ENCODE measurements around the gene FAM76A.
A peak's percentile ranks its signal among the peaks of the same experiment; 100 is the strongest.
"Not testable (repeated sequence)": the region's sequence is repeated elsewhere in the genome, so short reads cannot be mapped to it uniquely, and the experiment has no call there.

FAM76A gene

DNA sequence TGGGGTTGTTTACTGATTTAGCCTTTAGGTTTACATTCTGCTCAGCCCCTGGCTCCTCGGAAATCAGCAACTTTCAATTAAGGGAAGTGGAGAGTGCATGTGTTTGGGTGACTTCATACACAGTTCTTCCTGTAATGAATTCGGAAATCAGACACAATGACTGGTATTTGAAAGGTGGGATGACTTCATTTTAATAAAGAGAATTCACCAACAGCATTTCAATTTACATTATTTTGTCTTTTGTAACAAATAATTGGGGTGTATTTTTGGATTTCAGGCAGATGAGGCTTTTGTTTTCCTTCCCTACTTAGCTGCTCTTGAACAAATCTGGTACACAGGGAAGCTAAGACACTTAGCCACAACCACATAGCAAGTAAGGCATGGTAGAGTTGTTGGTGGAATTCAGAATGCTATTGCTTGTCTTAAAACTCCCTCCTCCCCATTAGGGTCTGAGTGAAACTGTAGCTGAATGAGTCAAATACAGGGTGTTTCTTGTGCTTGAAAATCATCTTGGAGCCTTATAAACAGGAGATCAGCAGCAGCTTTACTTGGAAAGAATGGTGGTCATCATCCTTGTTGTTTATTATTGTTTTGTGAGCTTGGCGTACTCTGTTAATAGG is 48.2 kb downstream of the FAM76A start:
- H3K4me1 ChIP-seq (ENCODE audit: insufficient read depth, poor library complexity, severe bottlenecking), result peaks cover 13% of the 10 kb centered on the region
- H3K36me3 ChIP-seq (ENCODE audit: low read depth), result no peaks in the 10 kb centered on the region; the same call in 1 of the 2 replicates
- peak overlapping the region; percentile 41 for H3K27ac ChIP-seq (ENCODE audit: poor library complexity, severe bottlenecking)
- H3K9me3 ChIP-seq (ENCODE audit: severe bottlenecking), result no peaks in the 10 kb centered on the region
- TF ChIP-seq, protein P1, sequence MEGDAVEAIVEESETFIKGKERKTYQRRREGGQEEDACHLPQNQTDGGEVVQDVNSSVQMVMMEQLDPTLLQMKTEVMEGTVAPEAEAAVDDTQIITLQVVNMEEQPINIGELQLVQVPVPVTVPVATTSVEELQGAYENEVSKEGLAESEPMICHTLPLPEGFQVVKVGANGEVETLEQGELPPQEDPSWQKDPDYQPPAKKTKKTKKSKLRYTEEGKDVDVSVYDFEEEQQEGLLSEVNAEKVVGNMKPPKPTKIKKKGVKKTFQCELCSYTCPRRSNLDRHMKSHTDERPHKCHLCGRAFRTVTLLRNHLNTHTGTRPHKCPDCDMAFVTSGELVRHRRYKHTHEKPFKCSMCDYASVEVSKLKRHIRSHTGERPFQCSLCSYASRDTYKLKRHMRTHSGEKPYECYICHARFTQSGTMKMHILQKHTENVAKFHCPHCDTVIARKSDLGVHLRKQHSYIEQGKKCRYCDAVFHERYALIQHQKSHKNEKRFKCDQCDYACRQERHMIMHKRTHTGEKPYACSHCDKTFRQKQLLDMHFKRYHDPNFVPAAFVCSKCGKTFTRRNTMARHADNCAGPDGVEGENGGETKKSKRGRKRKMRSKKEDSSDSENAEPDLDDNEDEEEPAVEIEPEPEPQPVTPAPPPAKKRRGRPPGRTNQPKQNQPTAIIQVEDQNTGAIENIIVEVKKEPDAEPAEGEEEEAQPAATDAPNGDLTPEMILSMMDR (IDR thresholded peaks at IDR 0.05; ENCODE audit: poor library complexity, severe bottlenecking), result no peak
- DNase-seq (ENCODE audit: low spot score), result no peak
- peak overlapping the region; percentile 88 for H3K4me3 ChIP-seq (ENCODE audit: severe bottlenecking)
- no peaks in the 10 kb centered on the region for H3K27me3 ChIP-seq (ENCODE audit: insufficient read depth, poor library complexity, severe bottlenecking)
- ATAC-seq (ENCODE audit: low read depth), result no peak

DNA sequence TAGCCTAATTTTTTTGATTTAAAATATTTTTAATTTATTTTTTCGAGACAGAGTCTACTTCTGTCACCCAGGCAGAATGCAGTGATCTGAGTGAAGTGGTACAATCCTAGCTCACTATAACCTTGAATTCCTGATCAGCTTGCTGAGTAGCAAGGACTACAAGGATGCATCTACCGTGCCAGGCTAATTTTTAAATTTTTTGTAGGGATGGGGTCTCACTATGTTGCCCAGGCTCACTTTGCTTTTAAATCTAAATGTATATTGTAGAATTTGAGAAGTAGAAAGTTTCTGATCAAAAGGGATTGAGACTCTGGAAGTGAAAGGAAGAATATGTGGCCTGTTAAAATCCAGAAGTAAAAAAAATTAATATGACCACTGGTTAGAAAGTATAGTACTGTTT is 48.9 kb downstream of the FAM76A start:
- Histone ChIP-seq H3K36me3 (ENCODE audit: low read depth) (no peaks in the 10 kb centered on the region; the same call in 1 of the 2 replicates), H3K4me3 (ENCODE audit: severe bottlenecking) (no peak overlapping the region), H3K4me1 (ENCODE audit: insufficient read depth, poor library complexity, severe bottlenecking) (peaks cover 13% of the 10 kb centered on the region), H3K27ac (ENCODE audit: poor library complexity, severe bottlenecking) (no peak overlapping the region), H3K9me3 (ENCODE audit: severe bottlenecking) (no peaks in the 10 kb centered on the region), H3K27me3 (ENCODE audit: insufficient read depth, poor library complexity, severe bottlenecking) (no peaks in the 10 kb centered on the region)
- DNase-seq (ENCODE audit: low spot score) (no peak), ATAC-seq (ENCODE audit: low read depth) (no peak)
- TF ChIP-seq, protein P1 (IDR thresholded peaks at IDR 0.05; ENCODE audit: poor library complexity, severe bottlenecking), result no peak

DNA sequence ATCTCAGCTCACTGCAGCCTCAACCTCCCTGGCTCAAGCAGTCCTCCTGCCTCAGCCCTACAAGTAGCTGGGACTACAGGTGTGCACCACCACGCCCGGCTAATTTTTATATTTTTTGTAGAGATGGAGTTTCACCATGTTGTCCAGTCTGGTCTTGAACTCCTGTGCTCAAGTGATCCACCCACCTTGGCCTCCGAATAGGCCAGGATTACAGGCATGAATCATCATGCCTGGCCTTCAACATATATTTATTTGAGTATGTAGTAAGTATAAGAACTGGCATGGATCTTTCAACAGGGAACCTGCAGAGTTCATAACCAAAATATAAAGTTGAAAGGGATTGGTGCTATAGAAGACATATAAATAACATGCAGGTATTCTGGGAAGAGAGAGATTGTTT is 49.6 kb downstream of the FAM76A start:
- peaks cover 13% of the 10 kb centered on the region for H3K4me1 ChIP-seq (ENCODE audit: insufficient read depth, poor library complexity, severe bottlenecking)
- DNase-seq (ENCODE audit: low spot score), result not testable (repeated sequence)

DNA sequence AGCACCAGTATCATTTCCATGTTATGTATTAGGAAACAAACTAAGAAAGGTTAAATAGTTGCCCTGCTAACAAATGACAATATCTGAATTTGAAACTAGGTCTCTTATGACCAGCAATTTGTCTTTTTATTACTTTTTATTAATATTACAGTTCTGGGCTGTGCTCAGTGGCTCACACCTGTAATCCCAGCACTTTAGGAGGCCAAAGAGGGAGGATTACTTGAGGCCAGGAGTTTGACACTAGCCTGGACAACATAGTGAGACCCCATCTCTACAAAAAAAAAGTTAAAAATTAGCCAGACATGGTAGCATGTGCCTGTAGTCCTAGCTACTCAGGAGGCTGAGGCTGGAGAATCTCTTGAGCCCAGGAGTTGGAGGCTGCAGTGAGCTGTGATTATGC is 50.5 kb downstream of the FAM76A start:
- H3K4me1 ChIP-seq (ENCODE audit: insufficient read depth, poor library complexity, severe bottlenecking), result peaks cover 13% of the 10 kb centered on the region
- not testable (repeated sequence) for H3K4me3 ChIP-seq (ENCODE audit: severe bottlenecking); DNase-seq (ENCODE audit: low spot score); H3K36me3 ChIP-seq (ENCODE audit: low read depth); H3K27ac ChIP-seq (ENCODE audit: poor library complexity, severe bottlenecking); H3K27me3 ChIP-seq (ENCODE audit: insufficient read depth, poor library complexity, severe bottlenecking); H3K9me3 ChIP-seq (ENCODE audit: severe bottlenecking); ATAC-seq (ENCODE audit: low read depth)

More for the DNA sequence above, 49.6 kb downstream of the FAM76A start:
- not testable (repeated sequence) for H3K27ac ChIP-seq (ENCODE audit: poor library complexity, severe bottlenecking); H3K27me3 ChIP-seq (ENCODE audit: insufficient read depth, poor library complexity, severe bottlenecking); H3K36me3 ChIP-seq (ENCODE audit: low read depth); H3K9me3 ChIP-seq (ENCODE audit: severe bottlenecking); H3K4me3 ChIP-seq (ENCODE audit: severe bottlenecking); ATAC-seq (ENCODE audit: low read depth)

DNA sequence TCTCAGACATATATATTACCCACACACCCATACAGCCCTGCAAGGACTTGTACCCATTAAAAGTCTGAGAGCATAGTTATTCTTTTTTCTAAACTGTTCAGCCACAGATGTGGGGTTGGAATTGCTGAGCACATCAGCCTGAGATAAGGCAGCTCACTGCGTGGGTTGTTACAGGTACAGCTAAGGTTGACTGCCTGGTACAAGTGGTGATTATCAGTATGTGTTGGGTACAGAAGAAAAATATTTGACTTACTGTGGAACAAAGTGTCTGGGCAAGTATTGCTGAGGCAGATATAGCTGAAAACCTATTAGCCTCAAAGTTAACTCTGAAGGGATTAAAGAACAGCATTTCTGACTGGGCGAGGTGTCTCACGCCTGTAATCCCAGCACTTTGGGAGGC is 52.3 kb downstream of the FAM76A start:
- TF ChIP-seq, protein P1 (IDR thresholded peaks at IDR 0.05; ENCODE audit: poor library complexity, severe bottlenecking), result no peak
- H3K27me3 ChIP-seq (ENCODE audit: insufficient read depth, poor library complexity, severe bottlenecking), result no peaks in the 10 kb centered on the region
- peaks cover 17% of the 10 kb centered on the region for H3K4me1 ChIP-seq (ENCODE audit: insufficient read depth, poor library complexity, severe bottlenecking)
- no peaks in the 10 kb centered on the region for H3K9me3 ChIP-seq (ENCODE audit: severe bottlenecking)
- no peaks in the 10 kb centered on the region; the same call in 1 of the 2 replicates for H3K36me3 ChIP-seq (ENCODE audit: low read depth)
- H3K4me3 ChIP-seq (ENCODE audit: severe bottlenecking), result no peak overlapping the region
- ATAC-seq (ENCODE audit: low read depth), result no peak
- DNase-seq (ENCODE audit: low spot score), result no peak
- no peak overlapping the region for H3K27ac ChIP-seq (ENCODE audit: poor library complexity, severe bottlenecking)

DNA sequence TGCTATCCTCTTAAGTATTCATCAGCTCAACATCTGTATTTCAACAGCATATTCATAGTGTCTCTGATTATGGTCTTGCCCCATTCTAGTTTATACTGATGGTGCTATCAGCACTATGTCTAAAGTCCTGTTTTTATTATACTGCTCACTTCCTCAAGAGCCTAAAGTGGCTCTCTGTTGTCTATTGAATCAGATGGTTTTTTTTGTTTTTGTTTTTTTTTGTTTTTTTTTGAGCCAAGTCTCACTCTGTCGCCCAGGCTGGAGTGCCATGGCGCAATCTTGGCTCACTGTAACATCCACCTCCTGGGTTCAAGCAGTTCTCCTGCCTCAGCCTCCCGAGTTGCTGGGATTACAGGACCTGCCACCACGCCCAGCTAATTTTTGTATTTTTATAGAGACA is 53.4 kb downstream of the FAM76A start:
- no peak overlapping the region for H3K27ac ChIP-seq (ENCODE audit: poor library complexity, severe bottlenecking)
- no peaks in the 10 kb centered on the region for H3K9me3 ChIP-seq (ENCODE audit: severe bottlenecking)
- no peak overlapping the region for H3K4me3 ChIP-seq (ENCODE audit: severe bottlenecking)
- H3K4me1 ChIP-seq (ENCODE audit: insufficient read depth, poor library complexity, severe bottlenecking), result peaks cover 22% of the 10 kb centered on the region
- H3K27me3 ChIP-seq (ENCODE audit: insufficient read depth, poor library complexity, severe bottlenecking), result no peaks in the 10 kb centered on the region
- TF ChIP-seq, protein P1 (IDR thresholded peaks at IDR 0.05; ENCODE audit: poor library complexity, severe bottlenecking), result no peak
- DNase-seq (ENCODE audit: low spot score) (no peak), ATAC-seq (ENCODE audit: low read depth) (no peak)
- H3K36me3 ChIP-seq (ENCODE audit: low read depth), result no peaks in the 10 kb centered on the region; the same call in 1 of the 2 replicates
